Esophagus muscularis mucosa (tissue), 3 donors: Measurements from ENCODE around the gene TRIM28.

Source experiments
- CTCF ChIP-seq, 3 experiments: fragments of 200-600 bp in 2 of 3; fragments of 450-650 bp in 1 of 3; sonication (generic) in 2 of 3; IDR thresholded peaks; one replicate each; pipeline ENCODE4 v1.5.1; 2017 to 2019; ENCODE audit warnings: antibody characterized with exemption in 3 of 3, mild to moderate bottlenecking in 2 of 3, moderate library complexity in 1 of 3
- POLR2AphosphoS5 ChIP-seq, 2 donors: sonication (generic); formaldehyde crosslinking; IDR thresholded peaks; one replicate each; pipeline ENCODE4 v1.6.1; 2017; ENCODE audit warnings: antibody characterized with exemption in 2 of 2

GRCh38 chr19:58568453-58569130, 24.7 kb downstream of the TRIM28 start:
- TF ChIP-seq CTCF (IDR thresholded peaks at IDR 0.05) (no peak), POLR2AphosphoS5 (IDR thresholded peaks at IDR 0.05) (no peak)
